ENCODE measurements around the gene TCERG1L. TPM values are rescaled to one million over a fixed set of nuclear protein-coding genes. Genes with fewer than 3 reads are reported as not detected.

TCERG1L gene
- total RNA-seq, 1 experiment from 2014 or later = 1.5 TPM

- H3K9me3 Mint-ChIP-seq = peaks cover 65% of the 10 kb centered on the region
- POLR2A ChIA-PET = no interaction called here
- CTCF ChIA-PET = no interaction called here
- TF ChIP-seq ZNF138 (CRISPR knock-in tag; conservative IDR thresholded peaks at IDR 0.05) (no peak), NFATC4 (CRISPR knock-in tag; IDR thresholded peaks at IDR 0.05) (no peak), SP1 (CRISPR knock-in tag; conservative IDR thresholded peaks at IDR 0.05) (no peak), E2F1 (CRISPR knock-in tag; IDR thresholded peaks at IDR 0.05) (no peak), ATF1 (CRISPR knock-in tag; IDR thresholded peaks at IDR 0.05) (no peak), ZNF423 (CRISPR knock-in tag; IDR thresholded peaks at IDR 0.05) (no peak), OVOL2 (CRISPR knock-in tag; IDR thresholded peaks at IDR 0.05; ENCODE audit: borderline replicate concordance) (no peak), ZSCAN18 (CRISPR knock-in tag; IDR thresholded peaks at IDR 0.05) (no peak), GABPB1 (CRISPR knock-in tag; IDR thresholded peaks at IDR 0.05) (no peak), ZBTB21 (CRISPR knock-in tag; IDR thresholded peaks at IDR 0.05; ENCODE audit: borderline replicate concordance) (no peak)
- TF ChIP-seq, protein P1, sequence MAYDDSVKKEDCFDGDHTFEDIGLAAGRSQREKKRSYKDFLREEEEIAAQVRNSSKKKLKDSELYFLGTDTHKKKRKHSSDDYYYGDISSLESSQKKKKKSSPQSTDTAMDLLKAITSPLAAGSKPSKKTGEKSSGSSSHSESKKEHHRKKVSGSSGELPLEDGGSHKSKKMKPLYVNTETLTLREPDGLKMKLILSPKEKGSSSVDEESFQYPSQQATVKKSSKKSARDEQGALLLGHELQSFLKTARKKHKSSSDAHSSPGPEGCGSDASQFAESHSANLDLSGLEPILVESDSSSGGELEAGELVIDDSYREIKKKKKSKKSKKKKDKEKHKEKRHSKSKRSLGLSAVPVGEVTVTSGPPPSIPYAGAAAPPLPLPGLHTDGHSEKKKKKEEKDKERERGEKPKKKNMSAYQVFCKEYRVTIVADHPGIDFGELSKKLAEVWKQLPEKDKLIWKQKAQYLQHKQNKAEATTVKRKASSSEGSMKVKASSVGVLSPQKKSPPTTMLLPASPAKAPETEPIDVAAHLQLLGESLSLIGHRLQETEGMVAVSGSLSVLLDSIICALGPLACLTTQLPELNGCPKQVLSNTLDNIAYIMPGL (CRISPR knock-in tag; IDR thresholded peaks at IDR 0.05) = no peak
- TF ChIP-seq, protein P2, sequence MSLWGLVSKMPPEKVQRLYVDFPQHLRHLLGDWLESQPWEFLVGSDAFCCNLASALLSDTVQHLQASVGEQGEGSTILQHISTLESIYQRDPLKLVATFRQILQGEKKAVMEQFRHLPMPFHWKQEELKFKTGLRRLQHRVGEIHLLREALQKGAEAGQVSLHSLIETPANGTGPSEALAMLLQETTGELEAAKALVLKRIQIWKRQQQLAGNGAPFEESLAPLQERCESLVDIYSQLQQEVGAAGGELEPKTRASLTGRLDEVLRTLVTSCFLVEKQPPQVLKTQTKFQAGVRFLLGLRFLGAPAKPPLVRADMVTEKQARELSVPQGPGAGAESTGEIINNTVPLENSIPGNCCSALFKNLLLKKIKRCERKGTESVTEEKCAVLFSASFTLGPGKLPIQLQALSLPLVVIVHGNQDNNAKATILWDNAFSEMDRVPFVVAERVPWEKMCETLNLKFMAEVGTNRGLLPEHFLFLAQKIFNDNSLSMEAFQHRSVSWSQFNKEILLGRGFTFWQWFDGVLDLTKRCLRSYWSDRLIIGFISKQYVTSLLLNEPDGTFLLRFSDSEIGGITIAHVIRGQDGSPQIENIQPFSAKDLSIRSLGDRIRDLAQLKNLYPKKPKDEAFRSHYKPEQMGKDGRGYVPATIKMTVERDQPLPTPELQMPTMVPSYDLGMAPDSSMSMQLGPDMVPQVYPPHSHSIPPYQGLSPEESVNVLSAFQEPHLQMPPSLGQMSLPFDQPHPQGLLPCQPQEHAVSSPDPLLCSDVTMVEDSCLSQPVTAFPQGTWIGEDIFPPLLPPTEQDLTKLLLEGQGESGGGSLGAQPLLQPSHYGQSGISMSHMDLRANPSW (CRISPR knock-in tag; conservative IDR thresholded peaks at IDR 0.05; ENCODE audit: low read depth) = no peak
- TF ChIP-seq, protein P3, sequence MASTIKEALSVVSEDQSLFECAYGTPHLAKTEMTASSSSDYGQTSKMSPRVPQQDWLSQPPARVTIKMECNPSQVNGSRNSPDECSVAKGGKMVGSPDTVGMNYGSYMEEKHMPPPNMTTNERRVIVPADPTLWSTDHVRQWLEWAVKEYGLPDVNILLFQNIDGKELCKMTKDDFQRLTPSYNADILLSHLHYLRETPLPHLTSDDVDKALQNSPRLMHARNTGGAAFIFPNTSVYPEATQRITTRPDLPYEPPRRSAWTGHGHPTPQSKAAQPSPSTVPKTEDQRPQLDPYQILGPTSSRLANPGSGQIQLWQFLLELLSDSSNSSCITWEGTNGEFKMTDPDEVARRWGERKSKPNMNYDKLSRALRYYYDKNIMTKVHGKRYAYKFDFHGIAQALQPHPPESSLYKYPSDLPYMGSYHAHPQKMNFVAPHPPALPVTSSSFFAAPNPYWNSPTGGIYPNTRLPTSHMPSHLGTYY (CRISPR knock-in tag; IDR thresholded peaks at IDR 0.05) = no peak
- TF ChIP-seq, protein P4, sequence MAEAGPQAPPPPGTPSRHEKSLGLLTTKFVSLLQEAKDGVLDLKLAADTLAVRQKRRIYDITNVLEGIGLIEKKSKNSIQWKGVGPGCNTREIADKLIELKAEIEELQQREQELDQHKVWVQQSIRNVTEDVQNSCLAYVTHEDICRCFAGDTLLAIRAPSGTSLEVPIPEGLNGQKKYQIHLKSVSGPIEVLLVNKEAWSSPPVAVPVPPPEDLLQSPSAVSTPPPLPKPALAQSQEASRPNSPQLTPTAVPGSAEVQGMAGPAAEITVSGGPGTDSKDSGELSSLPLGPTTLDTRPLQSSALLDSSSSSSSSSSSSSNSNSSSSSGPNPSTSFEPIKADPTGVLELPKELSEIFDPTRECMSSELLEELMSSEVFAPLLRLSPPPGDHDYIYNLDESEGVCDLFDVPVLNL (CRISPR knock-in tag; IDR thresholded peaks at IDR 0.05; ENCODE audit: borderline replicate concordance, low read depth) = no peak
- H3K4me3 Mint-ChIP-seq = no peak overlapping the region
- no peak overlapping the region for H3K27ac Mint-ChIP-seq
- DNase-seq (ENCODE audit: low spot score) = no peak
- no peak for ATAC-seq
- H3K27me3 Mint-ChIP-seq (ENCODE audit: low read depth) = peaks cover 7% of the 10 kb centered on the region
- H3K36me3 Mint-ChIP-seq = peaks cover 68% of the 10 kb centered on the region
- H3K4me1 Mint-ChIP-seq = no peaks in the 10 kb centered on the region
Measured at GRCh38 chr10:131155876-131156230, 155.7 kb downstream of the TCERG1L start.

DNA sequence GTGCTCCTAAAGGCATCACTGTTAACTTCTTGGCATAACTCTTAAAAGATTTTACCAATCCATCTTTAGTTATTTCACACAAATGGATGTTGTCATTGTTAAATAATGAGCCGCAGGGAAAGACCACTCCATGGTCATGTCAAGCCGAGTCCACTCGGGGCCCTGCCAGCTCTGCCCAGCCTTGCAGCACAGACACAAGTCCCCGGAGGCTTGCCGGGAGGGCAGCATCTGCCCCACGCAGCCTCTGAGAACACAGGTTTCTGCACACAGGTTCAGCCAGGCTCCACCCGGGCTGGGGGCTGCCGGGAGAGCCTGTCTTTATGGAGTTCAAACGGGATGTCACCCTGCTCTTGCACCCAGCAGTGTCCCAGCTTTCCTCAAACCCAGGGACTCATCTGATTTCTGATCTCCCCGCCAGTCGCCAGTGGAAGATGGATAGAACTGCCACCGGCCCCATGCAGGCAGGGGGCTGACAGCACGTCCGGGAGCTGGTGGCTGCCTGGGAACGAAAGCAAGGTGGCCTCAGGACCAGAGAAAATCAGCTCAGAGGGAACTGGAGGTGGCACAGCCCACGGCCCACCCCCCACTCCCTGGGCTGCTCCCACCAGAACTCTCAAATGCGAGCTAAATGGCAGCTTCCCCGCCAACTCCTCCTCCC, 156.2 kb downstream of the TCERG1L start:
- H3K4me3 Mint-ChIP-seq = no peak overlapping the region
- ChIA-PET CTCF (no interaction called here), POLR2A (no interaction called here)
- H3K27ac Mint-ChIP-seq = no peak overlapping the region
- ATAC-seq (no peak), DNase-seq (ENCODE audit: low spot score) (no peak)
- TF ChIP-seq, protein P5, sequence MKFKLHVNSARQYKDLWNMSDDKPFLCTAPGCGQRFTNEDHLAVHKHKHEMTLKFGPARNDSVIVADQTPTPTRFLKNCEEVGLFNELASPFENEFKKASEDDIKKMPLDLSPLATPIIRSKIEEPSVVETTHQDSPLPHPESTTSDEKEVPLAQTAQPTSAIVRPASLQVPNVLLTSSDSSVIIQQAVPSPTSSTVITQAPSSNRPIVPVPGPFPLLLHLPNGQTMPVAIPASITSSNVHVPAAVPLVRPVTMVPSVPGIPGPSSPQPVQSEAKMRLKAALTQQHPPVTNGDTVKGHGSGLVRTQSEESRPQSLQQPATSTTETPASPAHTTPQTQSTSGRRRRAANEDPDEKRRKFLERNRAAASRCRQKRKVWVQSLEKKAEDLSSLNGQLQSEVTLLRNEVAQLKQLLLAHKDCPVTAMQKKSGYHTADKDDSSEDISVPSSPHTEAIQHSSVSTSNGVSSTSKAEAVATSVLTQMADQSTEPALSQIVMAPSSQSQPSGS (CRISPR knock-in tag; IDR thresholded peaks at IDR 0.05; ENCODE audit: borderline replicate concordance, low read depth) = no peak
- TF ChIP-seq SP1 (CRISPR knock-in tag; conservative IDR thresholded peaks at IDR 0.05) (no peak), ELF4 (CRISPR knock-in tag; IDR thresholded peaks at IDR 0.05; ENCODE audit: low read depth) (no peak), NFYB (CRISPR knock-in tag; conservative IDR thresholded peaks at IDR 0.05; ENCODE audit: low read depth) (no peak), ZMAT4 (CRISPR knock-in tag; IDR thresholded peaks at IDR 0.05) (no peak), NR3C1 (CRISPR knock-in tag; conservative IDR thresholded peaks at IDR 0.05; ENCODE audit: low read depth) (no peak)
- TF ChIP-seq, protein P1 (CRISPR knock-in tag; IDR thresholded peaks at IDR 0.05) = no peak
- H3K4me1 Mint-ChIP-seq = no peaks in the 10 kb centered on the region
- H3K36me3 Mint-ChIP-seq = peaks cover 66% of the 10 kb centered on the region
- peaks cover 66% of the 10 kb centered on the region for H3K9me3 Mint-ChIP-seq
- H3K27me3 Mint-ChIP-seq (ENCODE audit: low read depth) = peaks cover 7% of the 10 kb centered on the region

Data from WTC11 (cell line).